DMS53 (cell line): ENCODE data around the gene FBXW8.

Experiments used
- DNase-seq: peaks from one replicate; lab custom pipeline; 2025; lab: John Stamatoyannopoulos, UW

FBXW8 gene

GRCh38 chr12:117023998-117024960 is 113.5 kb downstream of the FBXW8 start:
- DNase-seq = peak; percentile 29

- DNase-seq = no peak
Observed at GRCh38 chr12:117024961-117025480, 114.3 kb downstream of the FBXW8 start.

GRCh38 chr12:117025481-117026151 is 114.9 kb downstream of the FBXW8 start:
- peak; percentile 86 for DNase-seq

GRCh38 chr12:117026343-117026742 is 115.6 kb downstream of the FBXW8 start:
- DNase-seq = no peak

- DNase-seq = no peak
Observed at GRCh38 chr12:117026921-117027250, 116.1 kb downstream of the FBXW8 start.

- DNase-seq = no peak
Observed at GRCh38 chr12:117027251-117028086, 116.7 kb downstream of the FBXW8 start.

GRCh38 chr12:117028254-117028653 is 117.5 kb downstream of the FBXW8 start:
- no peak for DNase-seq

- DNase-seq = no peak
Observed at GRCh38 chr12:117030187-117030900, 119.6 kb downstream of the FBXW8 start.

- DNase-seq = no peak
Observed at GRCh38 chr12:117031843-117032592, 121.3 kb downstream of the FBXW8 start.

GRCh38 chr12:117032593-117033381 is 122.0 kb downstream of the FBXW8 start:
- no peak for DNase-seq

GRCh38 chr12:117033382-117034221 is 122.9 kb downstream of the FBXW8 start:
- DNase-seq = no peak

- DNase-seq = no peak
Observed at GRCh38 chr12:117034249-117034648, 123.5 kb downstream of the FBXW8 start.

- no peak for DNase-seq
Observed at GRCh38 chr12:117034701-117035151, 124.0 kb downstream of the FBXW8 start.

- no peak for DNase-seq
Observed at GRCh38 chr12:117035287-117035686, 124.5 kb downstream of the FBXW8 start.

- peak; percentile 85 for DNase-seq
Observed at GRCh38 chr12:117036046-117036445, 125.3 kb downstream of the FBXW8 start.

- DNase-seq = no peak
Observed at GRCh38 chr12:117036547-117036946, 125.8 kb downstream of the FBXW8 start.

- no peak for DNase-seq
Observed at GRCh38 chr12:117037289-117038022, 126.7 kb downstream of the FBXW8 start.

- no peak for DNase-seq
Observed at GRCh38 chr12:117038023-117038680, 127.4 kb downstream of the FBXW8 start.
